Measurements from ENCODE around the gene RFX7.

DNA sequence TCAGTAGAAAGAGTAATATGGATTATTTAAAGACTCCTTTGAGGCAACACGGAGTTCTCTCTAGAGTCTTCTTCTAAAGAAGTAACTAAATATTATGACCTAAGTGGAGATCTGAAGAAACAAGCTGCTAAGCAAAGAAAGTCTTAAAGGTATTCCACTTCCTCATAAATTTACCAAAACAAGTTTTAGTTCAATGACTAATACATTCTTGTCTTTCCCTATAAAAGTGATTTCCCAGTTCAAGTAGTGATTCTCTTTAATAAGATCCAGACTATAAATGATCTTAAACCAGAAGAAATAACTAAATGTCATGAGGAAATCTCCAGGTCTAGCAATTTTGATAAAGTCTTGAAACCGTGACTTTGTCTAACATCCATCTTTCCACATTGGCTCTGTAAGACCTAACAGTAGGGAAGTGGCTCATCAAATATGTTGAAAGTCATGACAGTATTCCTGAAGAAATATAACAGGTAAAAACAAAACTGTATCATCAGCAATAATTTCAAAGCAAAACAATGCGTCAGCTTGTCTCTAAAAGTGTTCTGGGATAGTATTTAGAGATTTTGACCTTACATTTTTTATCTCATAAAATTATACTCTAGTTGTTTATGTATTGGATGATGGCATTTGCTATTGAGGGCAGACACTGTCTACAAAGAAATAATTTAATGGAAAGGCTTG, 198.5 kb downstream of the RFX7 start:
- TF ChIP-seq POLR2A (IDR thresholded peaks at IDR 0.05), result no peak
- TF ChIP-seq, protein P1, sequence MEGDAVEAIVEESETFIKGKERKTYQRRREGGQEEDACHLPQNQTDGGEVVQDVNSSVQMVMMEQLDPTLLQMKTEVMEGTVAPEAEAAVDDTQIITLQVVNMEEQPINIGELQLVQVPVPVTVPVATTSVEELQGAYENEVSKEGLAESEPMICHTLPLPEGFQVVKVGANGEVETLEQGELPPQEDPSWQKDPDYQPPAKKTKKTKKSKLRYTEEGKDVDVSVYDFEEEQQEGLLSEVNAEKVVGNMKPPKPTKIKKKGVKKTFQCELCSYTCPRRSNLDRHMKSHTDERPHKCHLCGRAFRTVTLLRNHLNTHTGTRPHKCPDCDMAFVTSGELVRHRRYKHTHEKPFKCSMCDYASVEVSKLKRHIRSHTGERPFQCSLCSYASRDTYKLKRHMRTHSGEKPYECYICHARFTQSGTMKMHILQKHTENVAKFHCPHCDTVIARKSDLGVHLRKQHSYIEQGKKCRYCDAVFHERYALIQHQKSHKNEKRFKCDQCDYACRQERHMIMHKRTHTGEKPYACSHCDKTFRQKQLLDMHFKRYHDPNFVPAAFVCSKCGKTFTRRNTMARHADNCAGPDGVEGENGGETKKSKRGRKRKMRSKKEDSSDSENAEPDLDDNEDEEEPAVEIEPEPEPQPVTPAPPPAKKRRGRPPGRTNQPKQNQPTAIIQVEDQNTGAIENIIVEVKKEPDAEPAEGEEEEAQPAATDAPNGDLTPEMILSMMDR (IDR thresholded peaks at IDR 0.05), result no peak
- no peak for TF ChIP-seq POLR2AphosphoS5 (IDR thresholded peaks at IDR 0.05)
